ENCODE measurements around the gene MEPCE.

Gene MEPCE

DNA sequence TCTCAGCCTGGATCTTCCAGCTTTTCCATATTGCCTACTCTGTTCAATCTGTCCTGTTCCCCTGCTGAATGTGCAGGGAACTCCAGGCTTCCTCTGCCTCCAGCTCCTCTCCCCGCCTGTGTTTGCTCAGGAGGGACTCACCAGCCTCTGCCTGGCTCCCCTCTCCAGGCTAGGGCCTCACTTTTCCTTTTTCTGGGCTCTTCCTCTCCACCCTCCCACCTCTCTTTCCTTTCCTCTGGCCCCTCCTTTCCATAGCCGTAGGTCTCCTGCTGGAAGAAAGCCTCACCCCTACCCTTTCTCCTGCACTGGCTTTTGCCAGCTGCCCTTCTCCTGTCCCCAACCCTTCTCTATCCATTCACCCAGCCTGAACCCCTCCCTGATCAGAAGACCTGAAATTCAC, 31.4 kb upstream of the MEPCE start:
- no peak for TF ChIP-seq ZFX (IDR thresholded peaks at IDR 0.05)
- TF ChIP-seq, protein P1, sequence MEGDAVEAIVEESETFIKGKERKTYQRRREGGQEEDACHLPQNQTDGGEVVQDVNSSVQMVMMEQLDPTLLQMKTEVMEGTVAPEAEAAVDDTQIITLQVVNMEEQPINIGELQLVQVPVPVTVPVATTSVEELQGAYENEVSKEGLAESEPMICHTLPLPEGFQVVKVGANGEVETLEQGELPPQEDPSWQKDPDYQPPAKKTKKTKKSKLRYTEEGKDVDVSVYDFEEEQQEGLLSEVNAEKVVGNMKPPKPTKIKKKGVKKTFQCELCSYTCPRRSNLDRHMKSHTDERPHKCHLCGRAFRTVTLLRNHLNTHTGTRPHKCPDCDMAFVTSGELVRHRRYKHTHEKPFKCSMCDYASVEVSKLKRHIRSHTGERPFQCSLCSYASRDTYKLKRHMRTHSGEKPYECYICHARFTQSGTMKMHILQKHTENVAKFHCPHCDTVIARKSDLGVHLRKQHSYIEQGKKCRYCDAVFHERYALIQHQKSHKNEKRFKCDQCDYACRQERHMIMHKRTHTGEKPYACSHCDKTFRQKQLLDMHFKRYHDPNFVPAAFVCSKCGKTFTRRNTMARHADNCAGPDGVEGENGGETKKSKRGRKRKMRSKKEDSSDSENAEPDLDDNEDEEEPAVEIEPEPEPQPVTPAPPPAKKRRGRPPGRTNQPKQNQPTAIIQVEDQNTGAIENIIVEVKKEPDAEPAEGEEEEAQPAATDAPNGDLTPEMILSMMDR (conservative IDR thresholded peaks at IDR 0.05), result no peak

GRCh38 chr7:100400041-100400440, 29.6 kb upstream of the MEPCE start:
- no peak overlapping the region for H3K27ac ChIP-seq
- TF ChIP-seq, protein P1 (conservative IDR thresholded peaks at IDR 0.05), result no peak
- no peak for TF ChIP-seq ZFX (IDR thresholded peaks at IDR 0.05)

More for the DNA sequence above, 31.4 kb upstream of the MEPCE start:
- no peak overlapping the region for H3K27ac ChIP-seq

- no peak overlapping the region for H3K27ac ChIP-seq
- TF ChIP-seq, protein P1 (conservative IDR thresholded peaks at IDR 0.05), result no peak
- no peak for TF ChIP-seq ZFX (IDR thresholded peaks at IDR 0.05)
Measured at GRCh38 chr7:100400656-100401055, 29.0 kb upstream of the MEPCE start.

DNA sequence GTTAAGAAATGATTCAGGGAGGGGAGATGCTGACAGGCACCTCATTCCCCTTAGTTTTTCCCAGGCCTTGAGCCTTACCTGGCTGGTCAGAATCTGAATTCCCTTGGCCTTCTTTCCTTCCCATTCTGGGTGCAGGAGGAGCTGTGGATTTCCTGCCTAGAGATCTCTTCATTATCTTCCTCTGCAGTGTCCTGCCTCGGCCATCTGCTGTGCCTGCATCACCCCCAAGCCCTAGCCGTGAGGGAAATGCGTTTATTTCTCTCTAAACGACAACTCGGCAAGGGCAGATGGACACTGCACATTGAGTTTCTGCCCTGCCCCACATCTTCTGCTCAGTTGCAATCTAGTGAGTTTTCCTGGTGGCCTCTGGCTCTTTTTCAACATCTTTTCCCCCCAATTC, 27.8 kb upstream of the MEPCE start:
- H3K27ac ChIP-seq, result no peak overlapping the region
- TF ChIP-seq, protein P1 (conservative IDR thresholded peaks at IDR 0.05), result no peak
- no peak for TF ChIP-seq ZFX (IDR thresholded peaks at IDR 0.05)

GRCh38 chr7:100402241-100402640, 27.4 kb upstream of the MEPCE start:
- no peak overlapping the region for H3K27ac ChIP-seq
- TF ChIP-seq ZFX (IDR thresholded peaks at IDR 0.05), result no peak
- TF ChIP-seq, protein P1 (conservative IDR thresholded peaks at IDR 0.05), result no peak

DNA sequence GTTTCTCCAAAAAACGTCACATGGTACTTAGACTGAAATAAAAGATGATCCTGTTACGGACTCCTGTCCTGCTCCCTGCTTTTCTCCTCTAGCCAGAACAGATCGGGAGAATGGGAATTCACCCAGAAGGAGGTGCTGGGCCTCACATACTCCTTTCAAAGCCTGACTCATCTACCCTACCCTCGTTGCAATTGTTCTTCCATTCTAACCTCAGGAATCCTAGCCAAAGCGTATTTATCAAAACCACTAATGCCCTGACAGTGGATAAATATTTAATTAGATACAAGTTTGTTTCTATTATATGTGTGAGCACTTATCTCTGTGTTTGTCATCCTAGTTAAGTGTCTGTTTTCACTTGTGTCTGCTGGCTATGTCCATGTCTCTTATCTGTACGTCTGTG, 22.9 kb upstream of the MEPCE start:
- no peak overlapping the region for H3K27ac ChIP-seq

GRCh38 chr7:100407285-100408180, 22.1 kb upstream of the MEPCE start:
- no peak overlapping the region for H3K27ac ChIP-seq
- TF ChIP-seq ZFX (IDR thresholded peaks at IDR 0.05), result no peak
- TF ChIP-seq, protein P1 (conservative IDR thresholded peaks at IDR 0.05), result peak; percentile 89

More for the DNA sequence above, 22.9 kb upstream of the MEPCE start:
- no peak for TF ChIP-seq ZFX (IDR thresholded peaks at IDR 0.05)
- TF ChIP-seq, protein P1 (conservative IDR thresholded peaks at IDR 0.05), result no peak
